PFSK-1 (cell line): ENCODE results near the gene ADGRA1.

Source experiments
- POLR2AphosphoS5 ChIP-seq: IDR thresholded peaks from 2 replicates; pipeline ENCODE4 v1.6.1; 2012; ENCODE audit warnings: low read depth, mild to moderate bottlenecking, control low read depth, low read length, moderate library complexity
- REST ChIP-seq, 2 experiments: IDR thresholded peaks; 2 replicates each; pipeline versions ENCODE4 v1.6.1 to v1.8.0; 2011 to 2012; ENCODE audit warnings: low read depth in 2 of 2, low read length in 2 of 2, control low read depth in 1 of 2, inconsistent platforms in 1 of 2, mild to moderate bottlenecking in 1 of 2, moderate library complexity in 1 of 2; ENCODE audit not compliant: insufficient read depth in 1 of 2
- TAF1 ChIP-seq: IDR thresholded peaks from 2 replicates; pipeline ENCODE4 v1.6.1; 2012; ENCODE audit warnings: low read length, control low read depth, borderline replicate concordance; ENCODE audit not compliant: insufficient read depth

DNA sequence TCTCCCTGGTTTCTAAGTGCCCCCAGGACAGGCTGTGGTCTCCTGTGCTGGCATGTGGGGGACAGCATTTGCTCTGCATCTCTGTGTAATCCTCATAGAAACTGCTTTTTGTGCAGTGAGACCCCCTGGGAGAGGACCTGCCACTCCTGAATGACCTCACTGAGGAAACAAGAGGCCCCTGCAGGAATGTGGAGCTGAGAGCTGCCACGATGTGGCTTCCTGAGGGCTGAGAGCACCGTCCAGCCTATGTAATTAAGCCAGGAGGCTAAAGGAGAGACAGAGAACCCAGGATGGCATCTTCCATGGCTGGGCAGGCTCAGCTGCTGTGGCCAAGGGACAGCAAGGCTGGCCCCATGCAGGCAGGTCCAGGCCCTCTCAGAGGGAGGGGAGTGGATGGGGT, 32.3 kb upstream of the ADGRA1 start:
- TF ChIP-seq POLR2AphosphoS5 (no peak), TAF1 (no peak), REST (IDR thresholded peaks at IDR 0.05; ENCODE audit: insufficient read depth in 1 of 2, low read depth in 2 of 2, low read length in 2 of 2) (no peak)
